H1 (cell line): ENCODE measurements around the gene CEP192. TPM values are rescaled to one million over a fixed set of nuclear protein-coding genes. Genes with fewer than 3 reads are reported as not detected.

ENCODE experiments used
- CTCF ChIA-PET: fragments of 300-600 bp; sonication (Branson Sonifier 250); formaldehyde crosslinking; loops from one replicate; lab custom pipeline; 2021; ENCODE audit not compliant: partially characterized antibody; lab: Charles Lee
- POLR2A ChIA-PET: fragments of 300-600 bp; sonication (Branson Sonifier 250); formaldehyde crosslinking; loops from one replicate; lab custom pipeline; 2021; ENCODE audit warnings: inconsistent platforms; ENCODE audit not compliant: partially characterized antibody; lab: Charles Lee
- DNase-seq, 2 experiments: peaks; one replicate each; pipeline versions ENCODE4 v3.0.0 to v3.0.0-alpha.2; 2010 to 2022; ENCODE audit warnings: low spot score in 2 of 2, low read depth in 1 of 2, mixed read lengths in 1 of 2
- FAIRE-seq: peaks from 2 replicates; lab custom pipeline; 2011; peaks lifted over from hg19 to GRCh38; lab: Jason Lieb, UNC
- H2AFZ ChIP-seq: 2 replicates; pipeline ENCODE4 v1.8.1; 2012; ENCODE audit warnings: low read length, inconsistent platforms
- H2AK5ac ChIP-seq: 2 replicates; pipeline ENCODE4 v1.6.1; 2013; ENCODE audit warnings: low read depth, low read length
- H2BK120ac ChIP-seq: replicated peaks from 2 replicates; pipeline ENCODE3; 2013; ENCODE audit warnings: low read depth, low read length, inconsistent platforms
- H2BK12ac ChIP-seq: 2 replicates; pipeline ENCODE4 v1.6.1; 2013; ENCODE audit warnings: low read depth, low read length
- H2BK15ac ChIP-seq: 2 replicates; pipeline ENCODE4 v1.6.1; 2013; ENCODE audit warnings: low read length
- H2BK20ac ChIP-seq: 2 replicates; pipeline ENCODE4 v1.6.1; 2013; ENCODE audit warnings: low read length
- H2BK5ac ChIP-seq: 2 replicates; pipeline ENCODE4 v1.6.1; 2013; ENCODE audit warnings: low read depth, low read length
- H3K14ac ChIP-seq: 2 replicates; pipeline ENCODE4 v1.6.1; 2013; ENCODE audit warnings: inconsistent platforms; ENCODE audit not compliant: insufficient read length
- H3K18ac ChIP-seq: 2 replicates; pipeline ENCODE4 v1.6.1; 2013; ENCODE audit warnings: low read length; ENCODE audit errors: extremely low read depth
- H3K23ac ChIP-seq: 2 replicates; pipeline ENCODE4 v1.6.1; 2013; ENCODE audit warnings: inconsistent platforms; ENCODE audit not compliant: insufficient read length
- H3K23me2 ChIP-seq: 2 replicates; pipeline ENCODE4 v1.6.1; 2013; ENCODE audit warnings: low read depth, low read length
- H3K27ac ChIP-seq: 2 replicates; pipeline ENCODE4 v1.6.1; 2011; ENCODE audit warnings: low read depth, low read length, inconsistent platforms
- H3K27me3 ChIP-seq, 4 experiments: replicated peaks in 1 of 4; 1 replicate in 1 of 4; 2 replicates in 3 of 4; pipeline versions ENCODE4 v1.6.1 to v1.8.1; 2011 to 2013; ENCODE audit warnings: low read length in 3 of 4, mild to moderate bottlenecking in 3 of 4, inconsistent platforms in 2 of 4, mixed read lengths in 2 of 4, moderate library complexity in 1 of 4; ENCODE audit not compliant: control insufficient read depth in 3 of 4, insufficient read depth in 3 of 4; ENCODE audit errors: extremely low read depth in 1 of 4
- H3K36me3 ChIP-seq, 4 experiments: 2 replicates each; pipeline versions ENCODE4 v1.6.1 to v1.8.1; 2011 to 2013; ENCODE audit warnings: mild to moderate bottlenecking in 4 of 4, low read length in 3 of 4, moderate library complexity in 2 of 4, control low read depth in 1 of 4, inconsistent platforms in 1 of 4; ENCODE audit not compliant: insufficient read depth in 4 of 4, control insufficient read depth in 2 of 4
- H3K4ac ChIP-seq: replicated peaks from 2 replicates; pipeline ENCODE3; 2013; ENCODE audit warnings: low read length, low read depth, mixed read lengths, inconsistent platforms; ENCODE audit not compliant: insufficient read length
- H3K4me1 ChIP-seq, 4 experiments: replicated peaks in 1 of 4; 1 replicate in 1 of 4; 2 replicates in 3 of 4; pipeline versions ENCODE4 v1.6.1 to v1.8.1; 2011 to 2013; ENCODE audit warnings: low read length in 3 of 4, inconsistent platforms in 2 of 4, mixed read lengths in 1 of 4; ENCODE audit not compliant: insufficient read depth in 4 of 4, control insufficient read depth in 3 of 4
- H3K4me2 ChIP-seq, 2 experiments: 2 replicates each; pipeline versions ENCODE4 v1.6.1 to v1.8.1; 2011 to 2013; ENCODE audit warnings: low read depth in 2 of 2, low read length in 2 of 2, control low read depth in 1 of 2, inconsistent platforms in 1 of 2, mild to moderate bottlenecking in 1 of 2; ENCODE audit not compliant: insufficient read depth in 1 of 2
- H3K4me3 ChIP-seq, 4 experiments: fragments of 200-600, 300-600 bp in 1 of 4; sonication (generic), shearing (Covaris generic), sonication (Bioruptor Twin) in 1 of 4; 2 replicates each; pipeline versions ENCODE4 v1.5.1 to v1.8.1; 2011 to 2016; ENCODE audit warnings: low read length in 4 of 4, low read depth in 3 of 4, control low read depth in 2 of 4, inconsistent platforms in 2 of 4, mild to moderate bottlenecking in 2 of 4, mixed read lengths in 1 of 4, moderate library complexity in 1 of 4; ENCODE audit not compliant: insufficient read depth in 2 of 4; ENCODE audit errors: extremely low read depth in 1 of 4
- H3K56ac ChIP-seq: replicated peaks from 2 replicates; pipeline ENCODE3; 2013; ENCODE audit warnings: low read depth, mild to moderate bottlenecking, mixed read lengths, low read length, inconsistent platforms; ENCODE audit not compliant: insufficient read length
- H3K79me1 ChIP-seq: 2 replicates; pipeline ENCODE4 v1.6.1; 2013; ENCODE audit warnings: low read depth, low read length, control low read depth
- H3K79me2 ChIP-seq, 2 experiments: 2 replicates each; pipeline versions ENCODE4 v1.6.1 to v1.8.1; 2012 to 2013; ENCODE audit warnings: low read length in 2 of 2, mild to moderate bottlenecking in 2 of 2, inconsistent platforms in 1 of 2; ENCODE audit not compliant: insufficient read depth in 2 of 2, control insufficient read depth in 1 of 2
- H3K9ac ChIP-seq, 4 experiments: replicated peaks in 1 of 4; 1 replicate in 1 of 4; 2 replicates in 3 of 4; pipeline versions ENCODE4 v1.6.1 to v1.8.1; 2011 to 2013; ENCODE audit warnings: low read depth in 3 of 4, low read length in 3 of 4, control low read depth in 2 of 4, mild to moderate bottlenecking in 2 of 4, moderate library complexity in 2 of 4, inconsistent platforms in 1 of 4; ENCODE audit errors: extremely low read depth in 1 of 4
- H3K9me3 ChIP-seq, 2 experiments: 2 replicates each; pipeline versions ENCODE4 v1.6.1 to v1.8.1; 2012 to 2013; ENCODE audit warnings: mild to moderate bottlenecking in 2 of 2, moderate library complexity in 2 of 2, control low read depth in 1 of 2, inconsistent platforms in 1 of 2, low read depth in 1 of 2, low read length in 1 of 2, mixed read lengths in 1 of 2; ENCODE audit not compliant: insufficient read depth in 2 of 2
- H4K20me1 ChIP-seq, 2 experiments: replicated peaks in 1 of 2; 2 replicates each; pipeline versions ENCODE3 to v1.8.1; 2011 to 2013; ENCODE audit warnings: inconsistent platforms in 2 of 2, low read length in 2 of 2, mild to moderate bottlenecking in 1 of 2; ENCODE audit not compliant: insufficient read depth in 2 of 2, control insufficient read depth in 1 of 2
- H4K5ac ChIP-seq: 2 replicates; pipeline ENCODE4 v1.6.1; 2013; ENCODE audit warnings: low read length, low read depth, mixed read lengths, inconsistent platforms; ENCODE audit not compliant: insufficient read length
- H4K8ac ChIP-seq: 2 replicates; pipeline ENCODE4 v1.8.0; 2013; ENCODE audit warnings: mild to moderate bottlenecking, moderate library complexity, low read length, inconsistent platforms; ENCODE audit not compliant: insufficient read depth; ENCODE audit errors: extremely low read depth
- H4K91ac ChIP-seq: replicated peaks from 2 replicates; pipeline ENCODE3; 2013; ENCODE audit warnings: low read length, mixed read lengths, inconsistent platforms; ENCODE audit not compliant: insufficient read length
- CBX8 ChIP-seq: fragments of 300-800, 300-1000 bp; sonication (generic); IDR thresholded peaks from 2 replicates; pipeline ENCODE4 v1.7.1; 2016; ENCODE audit warnings: low read depth, low read length, borderline replicate concordance
- CEBPB ChIP-seq: IDR thresholded peaks from 2 replicates; pipeline ENCODE4 v1.6.1; 2012; ENCODE audit warnings: low read depth, low read length
- CREB1 ChIP-seq: IDR thresholded peaks from 2 replicates; pipeline ENCODE4 v1.6.1; 2012; ENCODE audit warnings: inconsistent platforms
- EGR1 ChIP-seq: IDR thresholded peaks from 2 replicates; pipeline ENCODE4 v1.6.1; 2011; ENCODE audit warnings: low read depth, low read length, borderline replicate concordance
- GABPA ChIP-seq: IDR thresholded peaks from 2 replicates; pipeline ENCODE4 v1.6.1; 2011; ENCODE audit warnings: mild to moderate bottlenecking, low read length, moderate library complexity, borderline replicate concordance; ENCODE audit not compliant: insufficient read depth
- RBBP5 ChIP-seq: IDR thresholded peaks from 2 replicates; pipeline ENCODE4 v1.7.1; 2012; ENCODE audit warnings: low read depth, mild to moderate bottlenecking, inconsistent platforms, low read length, moderate library complexity, borderline replicate concordance
- WGBS, 2 experiments: shearing (Covaris generic) in 1 of 2; methylation state at CpG; one replicate each; pipeline versions ENCODE4 v1.1.6 to v1.1.7; 2013 to 2015; ENCODE audit warnings: low lambda C conversion rate in 2 of 2, mixed read lengths in 2 of 2, inconsistent platforms in 1 of 2, low coverage in 1 of 2, missing lambda C conversion rate in 1 of 2; ENCODE audit not compliant: insufficient replicate concordance in 2 of 2, insufficient coverage in 1 of 2, insufficient read length in 1 of 2; ENCODE audit errors: extremely low coverage in 1 of 2, missing lambda C conversion rate in 1 of 2; 5-methylcytosine and 5-hydroxymethylcytosine counted together
- polyA plus RNA-seq, 7 experiments: library from polyadenylated mRNA; depleted of rRNA in 3 of 7; stranded (reverse) in 5 of 7; unstranded in 2 of 7; fragments of >200 nt in 5 of 7; fragments of 200-250 nt in 2 of 7; gene quantifications; 1 replicate in 5 of 7; 2 replicates in 1 of 7; 4 replicates in 1 of 7; pipeline versions ENCODE4 v1.2.1 to v1.2.3, GENCODE V29; 2011 to 2013; ENCODE audit warnings: missing spikeins in 2 of 7, mixed read lengths in 2 of 7
- total RNA-seq: library from RNA; stranded (reverse); fragmentation: NEBNext Ultra II Directional; extraction: Animal tissue kit (Norgen Biotek cat#: 25700); gene quantifications from 2 replicates; pipeline ENCODE4 v1.2.1, GENCODE V29; 2021

The CEP192 gene
- total and polyA plus RNA-seq, 2 of the 8 experiments (the other 6 are each of a cell fraction or from before 2014, with no cell fraction given): 13.4 to 23.1 TPM

GRCh38 chr18:12990641-12990966, 558 bp upstream of the CEP192 start:
- no peak overlapping the region for H3K4ac ChIP-seq
- H2BK5ac ChIP-seq: 0 out of 2 replicates have a peak overlapping the region, but pooled peaks have one; percentile 99
- no peaks in the 10 kb centered on the region for H3K27me3 ChIP-seq
- no peak overlapping the region for H2BK15ac ChIP-seq
- H3K14ac ChIP-seq: no peak overlapping the region
- peak overlapping the region; percentile 66 for H3K18ac ChIP-seq
- WGBS, 2 experiments: 8% methylated on average over 11 of the region's 11 CpGs; no CpG with 5 or more reads in 1 of the 2 experiments
- H3K27ac ChIP-seq: no peak overlapping the region
- H3K79me1 ChIP-seq: peaks cover 8% of the 10 kb centered on the region
- H2AFZ ChIP-seq: peak overlapping the region; percentile 21; the same call in 1 of the 2 replicates
- H2BK120ac ChIP-seq: no peak overlapping the region
- TF ChIP-seq CREB1 (peak; percentile 59; the same call in 1 of the 2 replicates), CBX8 (no peak), RBBP5 (no peak; the same call in 1 of the 2 replicates), CEBPB (no peak), EGR1 (no peak), GABPA (no peak)
- TF ChIP-seq, all 59 proteins: peak for 1
- DNase-seq (no peak), FAIRE-seq (no peak)
- H4K8ac ChIP-seq: peak overlapping the region; percentile 41; the same call in 1 of the 2 replicates
- no peak overlapping the region for H3K23ac ChIP-seq
- H2BK20ac ChIP-seq: no peak overlapping the region
- no peak overlapping the region; the same call in 1 of the 2 replicates for H2BK12ac ChIP-seq
- H4K91ac ChIP-seq: no peak overlapping the region
- H3K4me2 ChIP-seq: peak overlapping the region; percentile 77 to 85
- H3K23me2 ChIP-seq: peaks cover 14% of the 10 kb centered on the region
- no peak overlapping the region for H4K5ac ChIP-seq
- peaks cover 2 to 12% (median 3%) of the 10 kb centered on the region in 4 experiments; a peak in 4 of 7 replicates for H3K4me1 ChIP-seq
- H3K79me2 ChIP-seq: peaks cover 23 to 38% of the 10 kb centered on the region in 2 experiments
- no peak overlapping the region for H2AK5ac ChIP-seq
- peak overlapping the region; percentile 85 to 97 (median 88) for H3K4me3 ChIP-seq
- POLR2A ChIA-PET: interaction anchor here (0.6 to 1.6 kb wide), 15 partner anchors 10 to 893 kb away, joined by 3 to 7 read pairs (median 3); partner anchors contain the start of genes CEP76 and SEH1L
- peaks cover 0 to 4% (median under 1%) of the 10 kb centered on the region in 4 experiments; a peak in 1 of 8 replicates for H3K36me3 ChIP-seq
- H3K9me3 ChIP-seq: no peaks in the 10 kb centered on the region
- peaks cover 0 to 2% of the 10 kb centered on the region in 2 experiments for H4K20me1 ChIP-seq
- H3K9ac ChIP-seq: peak overlapping the region; percentile 49 to 72 (median 52)
- CTCF ChIA-PET: no interaction called here
- H3K56ac ChIP-seq: no peak overlapping the region
